K562 (cell line): ENCODE results near the gene ZNF816. TPM values are rescaled to one million over a fixed set of nuclear protein-coding genes. Genes with fewer than 3 reads are reported as not detected.
A peak's percentile ranks its signal among the peaks of the same experiment; 100 is the strongest.

Experiments
- BCL6 ChIP-seq: fragments of 250-450 bp; sonication (Bioruptor Pico); IDR thresholded peaks from 2 replicates; pipeline ENCODE4 v1.4.0; 2020
- CBFB ChIP-seq: sonication (generic); formaldehyde crosslinking; IDR thresholded peaks from 2 replicates; pipeline ENCODE4 v1.4.0; 2020; ENCODE audit warnings: mild to moderate bottlenecking, missing genetic modification reagents
- CCAR2 ChIP-seq: fragments of 200-400 bp; formaldehyde crosslinking; IDR thresholded peaks from 2 replicates; pipeline ENCODE4 v1.6.1; 2017; ENCODE audit warnings: mild to moderate bottlenecking, low read depth, low read length
- CEBPB ChIP-seq: fragments of 450-650 bp; IDR thresholded peaks from 2 replicates; pipeline ENCODE4 v1.6.1; 2016; ENCODE audit warnings: missing genetic modification characterization, missing compliant biosample characterization
- MEIS2 ChIP-seq: fragments of 450-650 bp; IDR thresholded peaks from 2 replicates; pipeline ENCODE4 v1.6.1; 2014; ENCODE audit warnings: mild to moderate bottlenecking; ENCODE audit not compliant: partially characterized antibody
- RFX1 ChIP-seq: fragments of 450-650 bp; IDR thresholded peaks from 2 replicates; pipeline ENCODE4 v1.6.1; 2016; ENCODE audit warnings: mild to moderate bottlenecking, moderate library complexity
- SIN3B ChIP-seq: fragments of 450-650 bp; IDR thresholded peaks from 2 replicates; pipeline ENCODE4 v1.6.1; 2017; ENCODE audit warnings: low read depth, mild to moderate bottlenecking, moderate library complexity
- SRF ChIP-seq, 2 experiments: fragments of 250-450, 450-650 bp in 1 of 2; sonication (Bioruptor Pico) in 1 of 2; sonication (generic) in 1 of 2; formaldehyde crosslinking; IDR thresholded peaks; 2 replicates each; pipeline versions ENCODE4 v1.5.0 to v1.5.1; 2020 to 2022; ENCODE audit warnings: mild to moderate bottlenecking in 1 of 2, missing genetic modification reagents in 1 of 2
- VEZF1 ChIP-seq: fragments of 200-800 bp; sonication (Bioruptor generic); IDR thresholded peaks from 2 replicates; pipeline ENCODE4 v1.6.1; 2017; ENCODE audit warnings: missing genetic modification characterization, missing compliant biosample characterization
- ZNF12 ChIP-seq: sonication (generic); formaldehyde crosslinking; IDR thresholded peaks from 2 replicates; pipeline ENCODE4 v1.4.0; 2020; ENCODE audit warnings: mild to moderate bottlenecking, missing genetic modification reagents
- ZNF316 ChIP-seq: fragments of 450-650 bp; IDR thresholded peaks from 2 replicates; pipeline ENCODE4 v1.6.1; 2016
- polyA plus RNA-seq, 8 experiments: library from polyadenylated mRNA; depleted of rRNA in 4 of 8; stranded (reverse) in 5 of 8; unstranded in 3 of 8; fragments of >200 nt; fragmentation: Nextera tagmentation in 2 of 8; fragmentation: Illumina TruSeq in 1 of 8; extraction: Ambion mirVana in 2 of 8; extraction: Trizol in 1 of 8; gene quantifications; 2 replicates each; pipeline versions ENCODE4 v1.2.1 to v1.2.3, GENCODE V29; 2011 to 2014; ENCODE audit warnings: inconsistent platforms in 1 of 8, missing spikeins in 1 of 8
- total RNA-seq, 7 experiments: library from RNA; depleted of rRNA in 6 of 7; stranded (reverse); fragments of >200 nt in 6 of 7; fragmentation: Illumina TruSeq in 2 of 7; extraction: Trizol in 2 of 7; gene quantifications; 2 replicates each; pipeline versions ENCODE4 v1.2.1 to v1.2.3, GENCODE V29; 2011 to 2021; ENCODE audit warnings: low replicate concordance in 1 of 7
- TF ChIP-seq, protein P1 (sequence below), 3 experiments: fragments of 200-800 bp in 1 of 3; sonication (Bioruptor generic) in 1 of 3; sonication (generic) in 1 of 3; formaldehyde crosslinking in 1 of 3; IDR thresholded peaks; 2 replicates each; pipeline versions ENCODE4 v1.6.1 to v1.8.0; 2016 to 2022; ENCODE audit warnings: mild to moderate bottlenecking in 2 of 3, missing compliant biosample characterization in 2 of 3, missing genetic modification characterization in 2 of 3, missing genetic modification reagents in 1 of 3
- TF ChIP-seq, protein P2 (sequence below): fragments of 450-650 bp; IDR thresholded peaks from 2 replicates; pipeline ENCODE4 v1.6.1; 2016; ENCODE audit warnings: mild to moderate bottlenecking
- TF ChIP-seq, protein P3 (sequence below): sonication (generic); formaldehyde crosslinking; IDR thresholded peaks from 2 replicates; pipeline ENCODE4 v1.8.1; 2023; ENCODE audit warnings: mild to moderate bottlenecking, missing genetic modification reagents
- TF ChIP-seq, protein P4 (sequence below): fragments of 450-650 bp; IDR thresholded peaks from 2 replicates; pipeline ENCODE4 v1.6.1; 2016; ENCODE audit warnings: antibody characterized with exemption
- TF ChIP-seq, protein P5 (sequence below): sonication (generic); formaldehyde crosslinking; IDR thresholded peaks from 2 replicates; pipeline ENCODE4 v1.8.0; 2022; ENCODE audit warnings: mild to moderate bottlenecking, low read depth, missing genetic modification reagents

ZNF816 gene
- total and polyA plus RNA-seq, 9 of the 15 experiments (the other 6 are each of a cell fraction or from before 2014, with no cell fraction given), result 8.6 to 23.4 (median 13.0) TPM

GRCh38 chr19:52993342-52994178 is 30.9 kb upstream of the ZNF816 start (continued):
- no peak for TF ChIP-seq CBFB
- no peak for TF ChIP-seq ZNF12 (CRISPR knock-in tag)
- no peak for TF ChIP-seq ZNF316
- TF ChIP-seq, protein P1, sequence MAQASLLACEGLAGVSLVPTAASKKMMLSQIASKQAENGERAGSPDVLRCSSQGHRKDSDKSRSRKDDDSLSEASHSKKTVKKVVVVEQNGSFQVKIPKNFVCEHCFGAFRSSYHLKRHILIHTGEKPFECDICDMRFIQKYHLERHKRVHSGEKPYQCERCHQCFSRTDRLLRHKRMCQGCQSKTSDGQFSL (CRISPR knock-in tag; IDR thresholded peaks at IDR 0.05), result no peak
- TF ChIP-seq, protein P1 (tag; IDR thresholded peaks at IDR 0.05), result no peak
- no peak for TF ChIP-seq CEBPB (tag)
- TF ChIP-seq RFX1, result no peak
- no peak for TF ChIP-seq CCAR2
- TF ChIP-seq VEZF1, result peak; percentile 45; the same call in 1 of the 2 replicates
- no peak for TF ChIP-seq BCL6
- TF ChIP-seq, protein P2, sequence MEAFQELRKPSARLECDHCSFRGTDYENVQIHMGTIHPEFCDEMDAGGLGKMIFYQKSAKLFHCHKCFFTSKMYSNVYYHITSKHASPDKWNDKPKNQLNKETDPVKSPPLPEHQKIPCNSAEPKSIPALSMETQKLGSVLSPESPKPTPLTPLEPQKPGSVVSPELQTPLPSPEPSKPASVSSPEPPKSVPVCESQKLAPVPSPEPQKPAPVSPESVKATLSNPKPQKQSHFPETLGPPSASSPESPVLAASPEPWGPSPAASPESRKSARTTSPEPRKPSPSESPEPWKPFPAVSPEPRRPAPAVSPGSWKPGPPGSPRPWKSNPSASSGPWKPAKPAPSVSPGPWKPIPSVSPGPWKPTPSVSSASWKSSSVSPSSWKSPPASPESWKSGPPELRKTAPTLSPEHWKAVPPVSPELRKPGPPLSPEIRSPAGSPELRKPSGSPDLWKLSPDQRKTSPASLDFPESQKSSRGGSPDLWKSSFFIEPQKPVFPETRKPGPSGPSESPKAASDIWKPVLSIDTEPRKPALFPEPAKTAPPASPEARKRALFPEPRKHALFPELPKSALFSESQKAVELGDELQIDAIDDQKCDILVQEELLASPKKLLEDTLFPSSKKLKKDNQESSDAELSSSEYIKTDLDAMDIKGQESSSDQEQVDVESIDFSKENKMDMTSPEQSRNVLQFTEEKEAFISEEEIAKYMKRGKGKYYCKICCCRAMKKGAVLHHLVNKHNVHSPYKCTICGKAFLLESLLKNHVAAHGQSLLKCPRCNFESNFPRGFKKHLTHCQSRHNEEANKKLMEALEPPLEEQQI, result no peak
- TF ChIP-seq, protein P3, sequence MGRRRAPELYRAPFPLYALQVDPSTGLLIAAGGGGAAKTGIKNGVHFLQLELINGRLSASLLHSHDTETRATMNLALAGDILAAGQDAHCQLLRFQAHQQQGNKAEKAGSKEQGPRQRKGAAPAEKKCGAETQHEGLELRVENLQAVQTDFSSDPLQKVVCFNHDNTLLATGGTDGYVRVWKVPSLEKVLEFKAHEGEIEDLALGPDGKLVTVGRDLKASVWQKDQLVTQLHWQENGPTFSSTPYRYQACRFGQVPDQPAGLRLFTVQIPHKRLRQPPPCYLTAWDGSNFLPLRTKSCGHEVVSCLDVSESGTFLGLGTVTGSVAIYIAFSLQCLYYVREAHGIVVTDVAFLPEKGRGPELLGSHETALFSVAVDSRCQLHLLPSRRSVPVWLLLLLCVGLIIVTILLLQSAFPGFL (CRISPR knock-in tag), result no peak
- TF ChIP-seq, protein P4, sequence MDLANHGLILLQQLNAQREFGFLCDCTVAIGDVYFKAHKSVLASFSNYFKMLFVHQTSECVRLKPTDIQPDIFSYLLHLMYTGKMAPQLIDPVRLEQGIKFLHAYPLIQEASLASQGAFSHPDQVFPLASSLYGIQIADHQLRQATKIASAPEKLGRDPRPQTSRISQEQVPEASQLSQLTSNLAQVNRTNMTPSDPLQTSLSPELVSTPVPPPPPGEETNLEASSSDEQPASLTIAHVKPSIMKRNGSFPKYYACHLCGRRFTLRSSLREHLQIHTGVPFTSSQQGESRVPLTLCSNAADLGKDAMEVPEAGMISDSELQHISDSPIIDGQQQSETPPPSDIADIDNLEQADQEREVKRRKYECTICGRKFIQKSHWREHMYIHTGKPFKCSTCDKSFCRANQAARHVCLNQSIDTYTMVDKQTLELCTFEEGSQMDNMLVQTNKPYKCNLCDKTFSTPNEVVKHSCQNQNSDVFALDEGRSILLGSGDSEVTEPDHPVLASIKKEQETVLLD, result no peak
- TF ChIP-seq, protein P5, sequence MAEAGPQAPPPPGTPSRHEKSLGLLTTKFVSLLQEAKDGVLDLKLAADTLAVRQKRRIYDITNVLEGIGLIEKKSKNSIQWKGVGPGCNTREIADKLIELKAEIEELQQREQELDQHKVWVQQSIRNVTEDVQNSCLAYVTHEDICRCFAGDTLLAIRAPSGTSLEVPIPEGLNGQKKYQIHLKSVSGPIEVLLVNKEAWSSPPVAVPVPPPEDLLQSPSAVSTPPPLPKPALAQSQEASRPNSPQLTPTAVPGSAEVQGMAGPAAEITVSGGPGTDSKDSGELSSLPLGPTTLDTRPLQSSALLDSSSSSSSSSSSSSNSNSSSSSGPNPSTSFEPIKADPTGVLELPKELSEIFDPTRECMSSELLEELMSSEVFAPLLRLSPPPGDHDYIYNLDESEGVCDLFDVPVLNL (CRISPR knock-in tag), result no peak
- TF ChIP-seq SRF (CRISPR knock-in tag; IDR thresholded peaks at IDR 0.05), result no peak
- no peak for TF ChIP-seq MEIS2
- no peak for TF ChIP-seq SIN3B
